Superior temporal gyrus (tissue), 1 donor: ENCODE measurements around the gene SLIT1.
"Not testable (repeated sequence)": the region's sequence is repeated elsewhere in the genome, so short reads cannot be mapped to it uniquely, and the experiment has no call there.

Experiments used
- DNase-seq: peaks from one replicate; pipeline ENCODE4 v3.0.0-alpha.2; 2016; ENCODE audit errors: extremely low spot score

The SLIT1 gene

DNA sequence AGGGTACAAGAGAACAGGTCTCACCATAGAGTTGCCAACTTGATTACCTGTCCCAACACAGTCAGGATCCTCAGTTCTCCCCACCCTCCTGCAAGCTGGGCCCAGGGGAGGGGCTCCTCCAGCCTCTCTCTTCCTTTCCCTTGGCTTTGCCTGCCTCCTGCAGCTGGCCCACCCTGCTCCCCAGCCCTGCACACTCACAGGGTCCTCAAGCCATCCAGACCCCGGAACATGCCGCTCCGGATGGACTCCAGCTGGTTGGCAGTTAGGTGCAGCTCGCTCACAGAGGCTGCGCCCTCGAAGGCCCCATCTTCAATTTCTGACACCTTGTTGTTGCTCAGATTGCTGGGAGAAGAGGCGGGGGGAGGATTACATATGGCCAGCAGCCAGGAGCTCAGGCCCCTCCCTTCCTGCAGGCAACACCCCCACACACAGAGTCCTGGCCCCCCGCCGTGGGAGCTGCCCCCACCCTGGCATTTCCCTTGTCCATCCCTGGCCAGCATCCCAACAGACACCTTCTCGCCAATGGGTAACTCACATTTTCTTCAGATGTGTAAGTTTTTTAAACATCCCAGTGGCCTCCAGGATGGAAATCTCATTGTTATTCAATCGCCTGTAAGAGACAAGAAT is 139.2 kb downstream of the SLIT1 start:
- no peak for DNase-seq

DNA sequence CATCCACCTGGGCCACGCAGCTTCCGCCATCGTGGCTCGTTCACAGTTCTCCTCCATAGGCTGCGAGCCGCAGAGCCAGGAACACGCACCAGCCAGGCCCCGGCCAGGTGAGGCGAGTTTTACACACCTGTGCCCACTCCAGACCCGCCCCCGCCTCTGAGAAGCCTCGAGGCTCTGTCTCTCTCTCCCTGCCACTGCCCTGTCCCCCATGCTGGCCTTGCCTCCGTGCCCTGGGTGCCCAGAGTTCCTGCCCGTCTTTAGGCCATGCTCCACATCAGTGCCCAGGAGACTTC is 142.2 kb downstream of the SLIT1 start:
- no peak for DNase-seq

DNA sequence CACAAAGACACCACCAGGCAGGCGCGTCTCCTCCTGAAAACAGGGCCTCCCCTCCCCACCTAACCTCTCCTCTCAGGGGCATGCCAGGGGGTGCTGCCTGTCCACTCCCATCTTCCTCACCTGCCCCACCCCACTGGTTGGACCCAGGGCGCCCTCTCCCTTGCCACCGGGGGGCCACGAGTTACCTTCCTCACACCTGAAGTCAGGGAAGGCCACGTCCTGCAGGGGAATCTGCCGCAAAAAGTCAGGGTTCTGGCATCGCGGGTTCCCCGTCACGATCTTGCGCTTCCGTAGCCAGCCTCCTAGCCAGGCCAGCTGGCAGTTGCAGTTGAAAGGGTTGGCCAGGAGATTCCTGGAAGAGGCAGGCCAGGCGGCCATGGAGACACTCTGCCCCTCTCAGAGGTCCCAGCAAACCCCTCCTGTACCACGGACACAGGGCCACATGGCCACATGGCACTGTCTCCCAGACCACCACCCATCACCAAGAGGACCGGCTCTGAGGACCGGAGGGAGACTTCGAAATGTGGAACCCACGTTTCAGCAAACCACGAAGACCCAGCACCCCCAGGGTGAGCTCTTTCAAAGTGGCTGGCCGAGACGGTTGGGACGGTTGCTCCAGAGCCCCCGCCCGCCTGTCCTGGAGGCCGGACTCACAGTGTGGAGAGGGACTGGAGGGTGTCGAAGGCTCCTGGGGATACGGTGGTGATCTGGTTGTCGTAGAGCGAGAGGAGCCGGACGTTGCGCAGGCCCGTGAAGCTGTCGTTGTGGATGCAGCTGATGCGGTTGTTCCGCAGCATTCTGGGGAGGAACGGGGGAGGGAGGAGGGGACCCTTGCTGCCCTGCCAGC is 142.8 kb downstream of the SLIT1 start:
- DNase-seq, result no peak

DNA sequence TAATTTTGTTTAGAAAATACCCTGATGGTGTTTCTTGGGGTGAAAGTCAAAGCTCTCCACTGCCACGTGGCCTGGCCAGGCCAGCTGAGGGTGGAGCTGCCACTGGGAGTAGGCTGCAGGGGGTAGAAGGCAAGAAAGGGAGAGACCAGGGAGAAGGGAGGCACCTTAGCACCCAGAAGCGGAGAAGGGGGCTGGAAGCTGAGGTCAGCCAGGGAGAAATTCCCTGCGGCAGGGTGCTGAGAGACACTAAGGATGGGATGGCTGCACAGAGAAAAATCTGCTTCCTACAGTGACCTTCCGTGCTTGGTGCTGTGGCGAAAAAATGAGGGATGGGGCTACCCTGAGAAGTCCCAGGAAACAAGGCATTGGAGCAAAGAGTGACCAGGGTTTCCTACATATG is 143.7 kb downstream of the SLIT1 start:
- DNase-seq, result no peak

DNA sequence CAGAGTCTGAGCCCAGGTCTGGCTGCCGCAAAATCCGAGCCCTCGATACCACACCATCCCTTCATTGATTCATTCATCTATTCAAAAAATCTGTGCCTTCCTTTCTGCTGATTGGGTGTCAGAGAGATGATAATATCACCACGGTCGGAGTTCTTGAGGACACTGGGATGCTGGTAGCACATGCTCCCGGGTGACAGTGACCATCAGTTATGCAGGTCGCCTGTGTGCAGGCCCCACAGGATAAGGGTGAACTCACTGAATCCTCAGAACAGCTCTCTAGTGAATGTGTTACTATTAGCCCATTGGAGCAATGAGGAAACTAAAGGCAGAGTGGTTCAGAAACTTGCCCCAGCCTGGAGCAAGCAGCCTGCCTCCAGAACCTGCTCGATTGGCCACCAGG is 145.1 kb downstream of the SLIT1 start:
- DNase-seq, result no peak

DNA sequence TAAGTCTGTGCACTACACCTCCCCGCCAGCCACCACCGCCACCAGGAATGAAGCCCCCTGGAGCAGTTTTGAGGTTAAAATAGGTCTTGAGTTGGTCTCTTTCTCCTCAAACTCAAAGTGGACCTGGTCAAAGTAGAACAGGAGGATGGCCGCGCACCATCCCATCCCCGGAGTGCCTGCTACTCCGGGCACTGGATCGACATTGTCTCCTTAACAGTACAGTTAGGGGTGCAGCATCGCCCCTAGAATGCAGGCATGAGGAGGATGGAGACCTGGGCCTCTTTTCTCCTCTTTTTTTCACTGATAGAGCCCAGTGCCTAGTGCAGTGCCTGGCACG is 145.5 kb downstream of the SLIT1 start:
- no peak for DNase-seq

DNA sequence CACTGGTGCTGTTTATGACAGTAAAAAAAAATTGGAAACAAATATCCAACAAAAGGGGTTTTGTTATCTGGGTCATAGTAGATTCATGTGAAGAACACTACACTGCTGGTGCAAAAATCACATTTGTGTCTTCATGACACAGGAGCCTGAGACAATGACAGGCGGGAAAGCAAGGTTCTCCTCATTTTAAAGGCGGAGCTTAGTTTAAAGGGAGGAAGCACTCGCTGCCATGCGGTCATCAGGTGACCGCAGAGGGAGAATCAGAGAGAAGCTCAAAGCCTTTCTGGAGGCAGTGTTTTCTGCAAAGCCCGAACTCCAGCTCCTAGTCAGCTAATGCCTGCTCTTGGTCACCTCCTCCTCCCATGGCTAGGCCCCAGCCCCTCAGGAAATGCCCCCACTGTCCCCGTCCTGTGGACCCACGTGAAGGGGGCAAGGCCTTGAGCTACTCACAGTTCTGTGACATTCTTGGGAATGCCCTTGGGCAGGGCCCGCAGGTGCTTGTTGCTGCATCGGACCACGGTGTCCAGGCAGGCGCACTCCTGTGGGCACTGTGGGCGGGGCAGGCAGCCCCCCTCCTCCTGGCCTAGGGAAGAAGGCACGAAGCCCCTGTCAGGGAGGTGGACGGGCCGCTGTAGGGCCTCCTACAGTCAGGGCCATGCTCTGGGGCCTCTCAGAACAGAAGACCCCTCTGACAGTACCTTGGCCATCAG is 146.1 kb downstream of the SLIT1 start:
- DNase-seq, result no peak

DNA sequence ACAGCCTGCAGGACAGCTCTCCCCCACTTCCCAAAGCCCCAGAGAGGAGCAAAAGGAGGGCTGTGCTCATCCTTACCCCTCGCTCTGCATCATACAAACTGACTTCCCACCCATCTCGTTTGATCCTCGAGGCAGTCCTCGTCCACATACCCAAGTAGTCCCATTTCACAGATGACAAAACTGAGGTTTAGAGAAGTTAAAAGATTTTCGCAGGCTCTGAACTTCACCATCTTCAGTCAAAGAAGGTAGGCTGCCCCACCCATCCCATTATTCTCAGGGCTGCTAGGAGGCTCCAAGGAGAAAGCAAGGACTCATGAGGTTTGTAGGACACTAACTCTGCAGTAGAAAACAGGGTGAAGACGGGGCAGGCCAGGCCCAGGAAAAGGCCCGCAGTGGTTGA is 147.1 kb downstream of the SLIT1 start:
- DNase-seq, result no peak

DNA sequence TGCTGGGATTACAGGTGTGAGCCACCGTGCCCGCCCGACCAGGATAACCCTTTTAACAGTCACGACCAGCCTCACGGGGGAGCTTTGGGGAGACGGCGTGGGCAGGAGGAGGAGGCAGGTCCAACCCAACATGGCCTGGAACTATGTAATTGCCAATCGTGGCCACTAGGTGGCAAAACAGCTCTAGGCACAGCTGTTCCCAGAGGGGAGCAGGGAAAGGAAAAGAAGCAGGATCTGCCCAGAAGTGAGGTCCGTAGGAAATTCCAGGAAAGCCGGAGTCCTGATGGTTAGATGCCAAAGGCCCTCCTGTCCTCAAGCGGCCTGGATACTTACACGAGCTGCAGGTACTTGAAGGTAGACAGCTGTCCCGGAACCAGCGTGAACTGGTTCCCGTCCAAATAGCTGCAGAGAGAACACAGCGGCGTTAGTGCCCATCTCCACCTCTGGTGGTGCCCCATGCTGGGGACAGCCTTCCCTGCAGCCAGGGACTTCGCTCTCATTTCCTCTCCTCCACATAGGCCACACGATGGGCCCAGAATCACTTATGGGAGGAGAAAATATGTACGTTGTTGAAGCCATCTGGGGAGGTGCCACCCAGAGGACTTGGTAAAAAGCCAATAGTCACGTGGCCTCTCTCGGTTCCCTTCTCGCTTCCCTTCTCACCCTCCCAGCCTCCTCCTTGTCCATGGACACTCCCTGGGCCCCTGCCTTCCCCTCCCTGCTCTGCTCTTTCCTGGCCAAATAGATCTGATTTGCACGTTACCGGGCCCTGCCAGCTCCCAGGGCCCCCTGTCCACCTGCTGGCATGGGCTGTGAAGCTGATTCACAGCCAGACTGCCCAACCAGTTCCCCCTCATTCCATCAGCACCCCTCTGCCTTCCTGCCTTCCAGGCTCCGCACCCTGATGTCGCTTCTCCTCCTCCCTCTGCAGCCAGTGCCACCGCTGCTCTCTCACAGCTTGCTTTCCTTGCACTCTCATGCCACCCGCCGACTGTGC is 148.1 kb downstream of the SLIT1 start:
- peak; percentile 95 for DNase-seq

DNA sequence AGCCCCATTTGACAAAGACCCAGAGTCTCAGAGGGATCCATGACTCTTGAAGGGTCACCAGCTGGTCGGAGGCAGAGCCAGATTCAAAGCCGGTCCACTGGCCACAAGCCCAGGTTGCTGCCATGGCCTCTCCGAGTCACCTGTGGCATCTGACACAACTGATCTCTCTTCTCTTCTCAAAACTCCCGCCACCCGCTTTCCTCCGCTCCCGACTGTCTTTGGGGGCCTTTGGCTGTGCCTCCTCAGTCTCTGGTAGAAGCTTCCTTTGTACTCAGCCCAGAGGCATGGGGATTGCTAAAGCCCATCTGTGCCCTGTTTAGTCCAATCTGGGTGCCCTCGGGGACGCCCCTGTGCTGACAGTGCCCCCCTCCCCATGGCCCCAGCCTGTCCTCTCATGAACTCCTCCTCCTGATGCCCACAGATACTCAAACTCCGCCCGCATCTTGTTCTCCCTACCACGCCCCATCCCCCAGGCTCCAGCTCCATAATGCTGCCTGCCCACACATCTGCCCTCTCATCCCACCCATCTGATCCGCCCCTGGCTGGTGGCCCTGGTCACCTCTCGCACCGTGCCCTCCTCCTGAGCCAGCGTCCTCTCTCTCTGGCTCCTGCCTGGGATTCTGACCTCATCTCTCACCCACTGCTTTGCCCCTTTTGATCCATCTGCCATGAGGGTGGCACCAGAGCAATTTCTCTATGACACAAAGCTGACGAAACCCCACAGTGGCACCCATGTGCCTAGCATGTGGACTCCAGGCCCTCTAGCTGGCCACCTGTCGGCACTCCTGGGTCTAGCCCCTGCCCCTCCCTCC is 150.6 kb downstream of the SLIT1 start:
- DNase-seq, result no peak

DNA sequence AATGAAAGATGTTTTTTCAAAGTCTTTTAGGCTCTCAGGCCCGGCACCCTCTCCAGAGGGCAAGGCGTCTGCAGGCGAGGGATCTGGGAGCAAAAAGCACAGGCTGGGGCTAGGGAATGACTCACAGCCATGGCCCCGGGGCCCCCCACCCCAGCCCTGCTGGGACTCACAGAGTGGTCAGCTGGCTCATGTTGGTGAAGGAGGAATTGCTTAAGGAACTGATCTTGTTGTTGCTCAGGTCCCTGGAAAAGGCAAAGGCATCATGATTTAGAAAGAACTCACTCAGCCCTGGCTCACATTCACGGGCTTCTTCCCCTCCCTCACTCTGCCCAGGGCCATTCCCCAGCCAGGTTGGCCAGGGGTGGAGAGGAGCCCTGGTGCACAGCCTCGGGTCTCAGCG is 151.5 kb downstream of the SLIT1 start:
- DNase-seq, result no peak

DNA sequence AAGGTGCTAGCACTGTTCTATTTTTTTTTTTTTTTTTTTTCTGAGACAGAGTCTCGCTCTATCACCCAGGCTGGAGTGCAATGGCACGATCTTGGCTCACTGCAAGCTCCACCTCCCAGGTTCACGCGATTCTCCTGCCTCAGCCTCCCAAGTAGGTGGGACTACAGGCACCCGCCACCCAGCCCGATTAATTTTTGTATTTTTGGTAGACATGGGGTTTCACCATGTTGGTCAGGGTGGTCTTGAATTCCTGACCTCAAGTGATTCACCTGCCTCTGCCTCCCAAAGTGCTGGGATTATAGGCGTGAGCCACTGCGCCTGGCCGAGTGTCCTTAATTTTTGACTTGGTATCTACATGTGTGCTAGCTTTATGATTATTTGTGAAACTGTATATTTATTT is 151.9 kb downstream of the SLIT1 start:
- DNase-seq, result not testable (repeated sequence)

DNA sequence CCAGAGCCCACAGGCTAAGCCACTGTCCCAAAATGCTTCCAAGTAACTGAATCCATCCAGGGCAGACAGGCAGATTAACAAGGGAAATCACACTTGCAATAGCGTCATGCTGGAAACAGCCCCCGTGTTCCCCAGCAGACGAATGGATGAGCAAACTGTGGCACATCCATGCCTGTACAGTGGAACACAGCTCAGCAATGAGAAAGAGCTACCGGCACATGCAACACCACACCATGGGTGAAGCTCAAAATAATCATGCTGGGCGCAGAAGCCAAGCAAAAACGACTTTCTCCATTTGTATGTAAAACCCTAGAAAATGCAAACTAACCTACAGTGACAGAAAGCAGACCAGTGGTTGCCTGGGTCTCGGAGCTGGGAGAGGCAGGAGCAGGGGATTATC is 153.1 kb downstream of the SLIT1 start:
- DNase-seq, result no peak

DNA sequence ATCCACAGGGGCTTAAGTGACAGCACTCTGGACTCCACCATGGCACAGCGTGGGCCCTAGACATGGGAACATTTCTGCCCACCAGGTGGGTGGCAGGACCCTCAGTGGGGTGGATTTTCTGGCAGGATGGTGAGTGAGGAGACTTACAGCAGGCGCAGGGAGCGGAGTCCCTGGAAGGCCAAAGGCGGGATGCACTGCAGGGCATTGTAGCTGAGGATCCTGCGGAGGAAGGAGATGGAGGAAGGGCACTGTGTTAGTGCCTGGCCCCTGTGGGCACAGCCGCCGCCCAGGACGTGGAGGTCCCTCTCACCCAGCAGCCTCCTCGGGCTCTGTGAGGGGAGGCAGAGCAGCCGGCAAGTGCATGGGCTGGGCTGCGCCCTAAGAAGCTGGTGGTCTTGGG is 154.3 kb downstream of the SLIT1 start:
- DNase-seq, result no peak

DNA sequence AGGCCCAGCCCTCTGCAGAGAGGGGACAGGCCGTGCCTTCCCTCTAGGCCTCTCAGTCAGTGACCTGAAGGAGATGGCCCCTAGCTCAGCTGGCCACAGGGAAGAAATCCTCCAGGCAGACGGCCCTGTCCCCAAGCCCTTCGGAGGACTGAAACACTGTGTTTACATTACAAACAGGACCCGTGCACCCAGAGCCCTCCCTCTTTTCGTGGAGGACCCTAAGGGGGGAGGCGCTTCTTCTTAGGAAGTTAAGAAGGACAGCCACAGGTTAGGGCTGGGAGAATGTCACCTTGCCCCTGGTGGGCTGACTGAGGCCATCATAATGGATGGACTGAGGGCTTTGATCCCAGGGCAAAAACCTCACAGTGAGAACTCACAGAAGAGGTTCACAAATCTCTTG is 154.9 kb downstream of the SLIT1 start:
- no peak for DNase-seq

DNA sequence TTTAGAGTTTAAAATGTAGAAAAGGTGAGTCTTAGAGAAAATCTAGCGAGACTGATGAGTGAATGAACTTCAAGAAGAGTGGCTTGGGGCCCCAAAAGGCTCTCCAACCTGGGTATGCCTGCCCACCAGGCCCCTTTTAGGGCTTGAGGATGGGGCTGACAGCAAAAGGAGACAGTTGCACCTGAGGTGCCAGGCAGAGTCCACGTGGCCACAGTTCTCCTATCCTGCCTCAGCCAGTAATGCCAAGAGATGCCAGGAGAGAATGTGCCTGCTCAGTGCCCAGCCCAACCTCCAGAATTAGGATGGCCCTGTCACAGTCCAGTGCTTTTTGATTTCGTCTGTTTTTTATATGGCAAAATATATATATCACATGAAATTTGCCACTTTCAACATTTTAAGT is 156.5 kb downstream of the SLIT1 start:
- no peak for DNase-seq

DNA sequence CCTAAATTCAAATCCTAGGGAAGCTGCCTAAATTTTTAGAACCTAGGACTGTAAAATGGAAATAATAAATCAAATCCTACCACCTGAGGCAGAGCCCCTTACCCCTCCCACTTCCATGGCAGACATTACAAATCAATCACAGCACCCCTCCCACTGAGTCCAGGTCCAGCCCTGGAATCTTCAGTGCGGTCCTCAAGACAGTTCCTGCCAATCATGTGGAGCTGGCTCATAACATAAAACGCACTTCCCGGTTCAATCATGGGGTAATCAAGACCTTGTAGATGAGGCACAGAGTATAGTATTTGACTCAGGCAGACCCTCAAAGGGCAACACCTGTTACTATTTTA is 157.0 kb downstream of the SLIT1 start:
- no peak for DNase-seq

DNA sequence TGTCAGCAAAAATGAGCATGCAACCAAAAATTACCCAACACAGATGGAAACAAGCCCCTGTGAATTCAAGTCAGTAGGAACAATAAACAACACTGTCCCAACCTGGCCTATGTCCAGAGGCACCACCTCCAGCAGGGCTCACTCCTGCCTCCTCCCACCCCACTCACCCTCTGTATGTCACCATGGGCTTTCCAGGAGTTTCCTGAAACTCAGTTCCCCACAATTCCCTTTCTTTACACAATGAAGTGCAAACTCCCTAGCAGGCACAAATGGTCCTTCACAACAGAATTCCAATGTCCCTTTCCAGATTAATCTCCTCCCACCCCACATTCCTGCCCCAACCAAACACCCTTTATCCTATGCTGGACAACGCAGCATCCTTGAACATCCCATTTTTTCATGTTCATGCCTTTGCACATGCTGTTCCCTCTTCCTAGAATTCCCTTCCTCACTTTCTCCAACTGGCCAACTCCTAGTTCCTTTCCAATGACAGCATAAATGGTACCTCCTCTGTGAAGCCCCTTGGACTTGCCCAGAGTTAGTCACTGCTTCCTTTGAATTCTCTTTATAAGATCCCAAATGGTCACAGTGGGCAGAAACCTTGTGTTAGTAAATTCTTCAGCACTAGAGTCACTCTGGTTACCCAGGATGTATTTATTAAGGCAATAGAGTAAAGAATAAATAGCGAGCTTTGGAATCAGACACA is 157.5 kb downstream of the SLIT1 start:
- no peak for DNase-seq

DNA sequence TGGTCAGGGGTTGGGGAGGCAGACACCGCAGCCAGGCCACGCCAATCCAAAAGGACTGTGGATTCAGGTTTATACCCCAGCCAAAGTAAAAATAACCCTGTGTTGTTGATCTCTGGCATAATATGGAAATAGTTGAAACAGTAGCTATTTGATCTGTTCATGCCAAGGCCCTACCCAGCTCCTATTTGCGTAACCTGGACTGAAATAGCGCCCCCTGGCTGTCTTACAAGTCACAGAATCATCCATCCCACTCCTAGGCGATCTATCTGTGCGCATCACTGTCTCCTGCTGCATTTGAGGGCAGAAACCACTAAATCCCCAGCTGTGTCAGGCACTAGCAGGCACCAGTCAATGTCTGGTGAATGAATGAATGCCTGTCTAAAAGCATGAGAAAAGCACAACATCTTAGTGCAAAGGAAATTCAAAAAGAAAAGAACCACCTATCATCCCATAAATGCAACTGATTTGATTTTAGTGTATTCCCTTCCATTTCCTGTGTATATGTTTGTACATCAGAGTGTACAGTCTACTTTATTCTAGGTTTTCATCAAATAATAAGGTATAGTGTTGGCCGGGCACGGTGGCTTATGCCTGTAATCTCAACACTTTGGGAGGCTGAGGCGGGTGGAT is 160.0 kb downstream of the SLIT1 start:
- peak; percentile 86 for DNase-seq
